HUES64 (cell line): ENCODE results near the gene MEG3.
A peak's percentile ranks its signal among the peaks of the same experiment; 100 is the strongest.

ENCODE experiments used
- H3K27ac ChIP-seq: 2 replicates; pipeline ENCODE4 v1.7.0; 2013; ENCODE audit warnings: low read depth, low read length, inconsistent platforms
- H3K27me3 ChIP-seq: 2 replicates; pipeline ENCODE4 v1.6.1; 2013; ENCODE audit warnings: mild to moderate bottlenecking, low read length; ENCODE audit not compliant: insufficient read depth
- H3K36me3 ChIP-seq: 2 replicates; pipeline ENCODE4 v1.6.1; 2013; ENCODE audit warnings: mild to moderate bottlenecking, low read length; ENCODE audit not compliant: insufficient read depth
- H3K4me1 ChIP-seq: 2 replicates; pipeline ENCODE4 v1.6.1; 2013; ENCODE audit warnings: mild to moderate bottlenecking, low read length, moderate library complexity; ENCODE audit not compliant: insufficient read depth
- H3K4me3 ChIP-seq: 2 replicates; pipeline ENCODE4 v1.5.1; 2013; ENCODE audit warnings: mild to moderate bottlenecking, low read length, moderate library complexity
- H3K9ac ChIP-seq: 2 replicates; pipeline ENCODE4 v1.6.1; 2013; ENCODE audit warnings: mild to moderate bottlenecking, low read depth, low read length
- H3K9me3 ChIP-seq: 2 replicates; pipeline ENCODE4 v1.6.1; 2013; ENCODE audit warnings: low read depth, low read length; ENCODE audit not compliant: insufficient read depth
- WGBS: fragments of 150-250, 120-280 bp; methylation state at CpG from one replicate; pipeline ENCODE4 v1.1.7; 2013; ENCODE audit warnings: missing lambda C conversion rate; 5-methylcytosine and 5-hydroxymethylcytosine counted together

Gene MEG3

DNA sequence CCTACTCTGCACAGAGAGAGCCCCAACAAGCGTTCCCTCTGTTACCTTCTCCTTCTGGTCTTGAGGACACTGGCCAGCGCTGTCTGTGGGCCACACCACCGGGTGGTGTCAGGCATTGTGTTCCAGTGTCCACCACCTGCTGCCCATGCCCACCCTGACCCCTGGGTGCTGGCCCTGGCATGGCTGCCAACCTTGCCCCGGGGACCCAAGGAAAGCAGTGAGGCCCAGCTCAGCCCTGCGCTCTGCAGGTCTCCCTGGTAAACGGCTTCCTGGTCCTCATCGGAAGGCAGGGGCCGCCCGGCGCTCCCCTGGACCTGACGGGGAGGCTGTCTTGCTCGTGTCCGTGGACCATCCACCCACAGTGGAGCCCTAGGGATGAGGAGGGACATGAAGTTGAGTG lies 21.8 kb upstream of the MEG3 start:
- Histone ChIP-seq H3K9me3 (peaks cover 20% of the 10 kb centered on the region), H3K36me3 (no peaks in the 10 kb centered on the region), H3K27me3 (no peaks in the 10 kb centered on the region), H3K27ac (no peak overlapping the region; the same call in 1 of the 2 replicates), H3K9ac (no peak overlapping the region), H3K4me1 (peaks cover 18% of the 10 kb centered on the region), H3K4me3 (no peak overlapping the region)
- WGBS: 92% methylated on average over 13 of the region's 13 CpGs

DNA sequence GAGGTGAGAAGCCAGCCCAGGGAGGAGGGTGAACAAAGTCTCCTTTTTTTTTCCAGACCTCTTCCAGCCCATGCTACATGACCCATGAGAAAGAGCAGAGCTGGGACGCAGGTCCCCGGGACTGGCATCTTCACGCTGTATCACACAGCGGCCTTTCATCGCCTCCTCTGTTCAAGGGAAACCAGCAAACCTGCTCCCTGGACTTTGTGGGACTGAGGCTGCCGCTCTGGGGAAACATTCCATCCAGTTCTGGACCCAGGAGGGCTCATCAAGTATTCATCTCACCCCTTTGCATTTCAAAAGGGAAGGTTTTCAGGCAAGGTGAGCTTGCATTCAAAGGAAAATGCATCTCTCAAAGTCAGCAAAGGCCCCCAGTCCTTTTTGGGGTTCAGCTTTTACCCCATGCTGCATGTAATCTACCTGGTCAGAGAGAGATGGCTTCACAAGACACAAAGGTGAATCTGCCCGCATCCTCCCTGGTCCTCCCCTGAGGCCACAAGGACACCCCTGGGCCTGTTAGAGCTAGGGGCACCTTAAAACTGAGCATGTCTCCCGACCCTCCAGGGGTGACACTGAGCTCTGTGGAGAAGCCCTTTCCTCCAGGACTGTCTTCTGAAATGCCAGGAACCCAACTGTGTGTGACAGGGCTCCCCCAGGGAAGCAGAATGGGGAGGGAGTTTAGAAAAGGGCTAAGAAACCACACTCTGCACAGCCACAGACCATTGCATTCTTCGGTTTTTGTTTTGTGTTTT lies 21.2 kb upstream of the MEG3 start:
- Histone ChIP-seq H3K4me3 (no peak overlapping the region), H3K4me1 (peaks cover 18% of the 10 kb centered on the region), H3K9ac (no peak overlapping the region), H3K36me3 (no peaks in the 10 kb centered on the region), H3K27ac (peak overlapping the region; percentile 28; the same call in 1 of the 2 replicates), H3K9me3 (peaks cover 26% of the 10 kb centered on the region), H3K27me3 (no peaks in the 10 kb centered on the region)
- 56% methylated on average over 8 of the region's 9 CpGs for WGBS

DNA sequence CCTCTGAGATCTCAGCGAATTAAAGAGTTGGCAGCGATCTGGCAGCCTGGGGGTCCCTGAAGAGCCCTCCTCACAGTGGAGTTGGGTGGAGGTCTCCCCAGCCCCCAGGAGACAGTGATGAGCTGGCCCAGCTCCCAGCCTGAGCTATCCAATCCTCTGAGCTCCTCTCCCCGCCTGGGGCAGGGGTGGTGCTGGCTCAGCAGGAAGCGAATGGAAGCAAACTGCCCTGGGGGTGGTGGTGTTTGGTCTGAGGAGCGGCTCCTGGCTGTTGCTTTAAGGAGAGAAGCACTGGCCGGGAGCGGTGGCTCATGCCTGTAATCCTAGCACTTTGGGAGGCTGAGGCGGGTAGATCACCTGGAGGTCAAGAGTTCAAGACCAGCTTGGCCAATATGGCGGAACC lies 19.5 kb upstream of the MEG3 start:
- no peaks in the 10 kb centered on the region for H3K36me3 ChIP-seq
- 89% methylated on average over 9 of the region's 9 CpGs for WGBS
- no peak overlapping the region for H3K27ac ChIP-seq
- H3K9ac ChIP-seq: no peak overlapping the region
- H3K4me1 ChIP-seq: peaks cover 18% of the 10 kb centered on the region
- H3K4me3 ChIP-seq: no peak overlapping the region
- peaks cover 41% of the 10 kb centered on the region for H3K9me3 ChIP-seq
- no peaks in the 10 kb centered on the region for H3K27me3 ChIP-seq

DNA sequence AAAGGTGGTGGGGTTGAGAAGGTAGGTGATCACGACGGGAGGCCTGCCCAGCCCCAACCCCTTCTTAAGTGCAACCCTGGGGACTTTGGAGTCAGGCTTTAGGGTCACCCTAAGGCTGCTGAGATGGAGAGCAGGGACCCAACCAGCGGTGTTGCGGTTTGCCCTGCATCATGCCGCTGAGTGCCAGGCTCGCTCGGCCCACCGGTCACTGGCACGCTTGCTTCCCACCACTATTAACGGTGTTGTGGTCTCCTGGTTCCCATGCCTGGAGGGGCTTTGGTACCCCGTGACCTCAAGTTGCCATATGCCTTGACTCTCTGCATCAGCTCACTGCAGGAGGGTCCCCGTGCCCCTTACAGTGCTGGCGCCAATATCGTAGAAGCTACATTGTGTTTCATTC lies 18.4 kb upstream of the MEG3 start:
- Histone ChIP-seq H3K27ac (no peak overlapping the region), H3K36me3 (no peaks in the 10 kb centered on the region), H3K4me3 (no peak overlapping the region), H3K9me3 (peaks cover 49% of the 10 kb centered on the region), H3K4me1 (peaks cover 18% of the 10 kb centered on the region), H3K27me3 (no peaks in the 10 kb centered on the region), H3K9ac (no peak overlapping the region)
- WGBS: 95% methylated on average over 14 of the region's 14 CpGs

DNA sequence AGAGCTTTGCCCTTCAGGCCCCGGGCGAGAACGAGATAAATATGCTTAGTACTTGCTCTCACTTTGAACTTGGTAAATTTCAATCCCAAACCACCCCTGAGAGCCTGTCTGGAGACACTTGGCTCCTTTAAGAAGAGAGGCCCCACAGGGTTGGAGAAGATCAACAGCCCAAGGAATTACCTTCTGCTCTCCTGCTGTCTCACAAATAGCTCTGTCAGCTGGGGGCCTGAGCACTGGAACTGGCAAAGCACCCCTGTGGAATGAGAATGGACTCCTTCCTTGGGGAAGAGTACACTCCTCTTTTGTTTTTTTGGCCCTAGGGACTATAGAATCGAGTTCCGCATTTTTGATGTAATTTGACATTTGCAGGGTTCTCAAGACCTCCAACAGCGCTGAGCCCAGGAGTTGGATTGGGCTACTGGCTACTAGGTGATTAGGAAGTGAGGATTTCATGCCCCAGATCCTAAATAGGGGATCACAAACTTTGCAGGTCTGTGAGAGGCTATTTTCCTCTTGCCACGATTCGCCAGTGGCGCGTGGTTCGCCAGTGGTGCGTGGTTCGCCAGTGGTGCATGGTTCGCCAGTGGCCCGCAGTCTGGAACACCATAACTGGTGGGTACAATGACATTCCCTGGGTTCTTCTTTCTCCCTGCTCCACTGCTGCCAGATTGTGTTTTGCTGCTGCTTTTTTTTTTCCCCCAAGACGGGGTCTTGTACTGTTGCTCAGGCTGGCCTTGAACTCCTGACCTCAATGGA lies 17.8 kb upstream of the MEG3 start:
- WGBS: 97% methylated on average over 16 of the region's 16 CpGs
- H3K27ac ChIP-seq: no peak overlapping the region
- H3K9ac ChIP-seq: no peak overlapping the region
- H3K36me3 ChIP-seq: no peaks in the 10 kb centered on the region
- H3K27me3 ChIP-seq: no peaks in the 10 kb centered on the region
- H3K4me3 ChIP-seq: no peak overlapping the region
- peaks cover 49% of the 10 kb centered on the region for H3K9me3 ChIP-seq
- peaks cover 18% of the 10 kb centered on the region for H3K4me1 ChIP-seq

DNA sequence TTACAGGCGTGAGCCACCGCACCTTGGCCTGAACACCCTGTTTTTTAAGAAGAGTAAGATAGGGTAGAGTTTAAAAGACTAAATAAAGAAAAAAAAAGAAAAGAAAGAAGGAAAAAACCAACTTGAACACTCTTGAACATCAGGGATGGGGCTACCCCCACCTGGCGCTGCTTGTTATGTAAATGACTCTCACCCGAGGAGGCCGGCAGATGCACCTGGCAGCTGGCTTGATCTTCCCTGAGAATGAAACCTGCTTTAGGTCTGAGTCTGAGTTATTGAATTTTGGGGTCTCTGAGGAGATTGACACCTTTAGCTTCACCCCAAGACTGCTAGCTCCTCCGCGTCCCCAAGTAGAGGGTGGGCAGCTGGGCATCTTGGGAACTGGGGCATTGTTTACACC lies 15.5 kb upstream of the MEG3 start:
- no peak overlapping the region for H3K4me3 ChIP-seq
- H3K9ac ChIP-seq: no peak overlapping the region
- H3K27ac ChIP-seq: no peak overlapping the region
- no peaks in the 10 kb centered on the region for H3K27me3 ChIP-seq
- H3K4me1 ChIP-seq: 0 out of 2 replicates have a peak, but pooled peaks cover 3% of the 10 kb centered on the region
- H3K9me3 ChIP-seq: peaks cover 49% of the 10 kb centered on the region
- no peaks in the 10 kb centered on the region for H3K36me3 ChIP-seq
- 98% methylated on average over 7 of the region's 7 CpGs for WGBS

DNA sequence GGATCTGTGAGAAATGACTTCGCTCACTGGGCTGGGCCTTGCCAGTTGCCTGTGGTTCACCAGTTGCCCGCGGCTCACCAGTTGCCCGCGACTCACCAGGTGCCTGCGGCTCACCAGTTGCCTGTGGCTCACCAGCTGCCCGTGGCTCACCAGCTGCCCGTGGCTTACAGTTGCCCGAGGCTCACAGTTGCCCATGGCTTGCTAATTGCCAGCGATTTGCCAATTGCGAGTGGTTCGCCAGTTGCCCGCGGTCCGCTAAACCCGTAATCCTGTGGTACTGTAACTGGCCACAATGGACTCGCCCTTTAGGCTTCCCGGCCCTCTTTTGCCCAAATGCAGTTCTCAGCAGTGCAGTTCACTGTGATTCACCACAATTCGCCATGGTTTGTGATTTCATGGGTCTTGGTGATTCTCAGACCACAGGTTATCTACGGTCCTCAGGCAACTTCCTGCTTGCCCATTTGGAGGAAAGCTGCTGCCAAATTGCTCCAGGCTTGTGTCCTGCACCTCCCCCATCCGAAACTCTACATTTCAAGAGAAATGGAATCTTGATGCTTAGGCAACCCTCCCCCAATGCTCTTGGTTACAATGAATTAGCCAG lies 15.0 kb upstream of the MEG3 start:
- Histone ChIP-seq H3K36me3 (no peaks in the 10 kb centered on the region), H3K9ac (no peak overlapping the region), H3K4me3 (no peak overlapping the region), H3K4me1 (peaks cover 3% of the 10 kb centered on the region), H3K27ac (no peak overlapping the region), H3K27me3 (no peaks in the 10 kb centered on the region), H3K9me3 (peaks cover 49% of the 10 kb centered on the region)
- 96% methylated on average over 21 of the region's 21 CpGs for WGBS

DNA sequence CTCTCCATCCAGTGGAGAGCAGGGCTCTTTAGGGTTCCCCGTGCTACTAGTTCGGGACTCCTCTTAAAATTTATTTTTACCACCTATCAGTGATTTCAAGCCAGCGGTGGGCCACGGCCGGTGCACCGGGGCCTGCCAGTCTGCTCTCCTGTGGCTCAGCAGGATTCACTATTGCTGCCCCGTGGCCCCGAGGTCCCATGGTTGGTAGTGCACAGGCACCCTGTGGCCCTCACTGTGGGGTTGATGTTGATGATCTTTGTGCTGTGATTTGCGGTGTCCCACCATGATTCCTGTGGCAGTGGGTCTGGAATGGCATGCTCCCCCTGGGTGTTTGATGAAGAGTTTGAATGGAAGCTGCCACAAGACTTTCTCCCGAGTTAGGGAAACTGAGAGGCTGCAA lies 12.6 kb upstream of the MEG3 start:
- peaks cover 38% of the 10 kb centered on the region for H3K9me3 ChIP-seq
- no peak overlapping the region for H3K4me3 ChIP-seq
- H3K4me1 ChIP-seq: peaks cover 10% of the 10 kb centered on the region
- no peak overlapping the region for H3K9ac ChIP-seq
- no peaks in the 10 kb centered on the region for H3K27me3 ChIP-seq
- no peak overlapping the region for H3K27ac ChIP-seq
- H3K36me3 ChIP-seq: no peaks in the 10 kb centered on the region
- WGBS: 97% methylated on average over 10 of the region's 10 CpGs

DNA sequence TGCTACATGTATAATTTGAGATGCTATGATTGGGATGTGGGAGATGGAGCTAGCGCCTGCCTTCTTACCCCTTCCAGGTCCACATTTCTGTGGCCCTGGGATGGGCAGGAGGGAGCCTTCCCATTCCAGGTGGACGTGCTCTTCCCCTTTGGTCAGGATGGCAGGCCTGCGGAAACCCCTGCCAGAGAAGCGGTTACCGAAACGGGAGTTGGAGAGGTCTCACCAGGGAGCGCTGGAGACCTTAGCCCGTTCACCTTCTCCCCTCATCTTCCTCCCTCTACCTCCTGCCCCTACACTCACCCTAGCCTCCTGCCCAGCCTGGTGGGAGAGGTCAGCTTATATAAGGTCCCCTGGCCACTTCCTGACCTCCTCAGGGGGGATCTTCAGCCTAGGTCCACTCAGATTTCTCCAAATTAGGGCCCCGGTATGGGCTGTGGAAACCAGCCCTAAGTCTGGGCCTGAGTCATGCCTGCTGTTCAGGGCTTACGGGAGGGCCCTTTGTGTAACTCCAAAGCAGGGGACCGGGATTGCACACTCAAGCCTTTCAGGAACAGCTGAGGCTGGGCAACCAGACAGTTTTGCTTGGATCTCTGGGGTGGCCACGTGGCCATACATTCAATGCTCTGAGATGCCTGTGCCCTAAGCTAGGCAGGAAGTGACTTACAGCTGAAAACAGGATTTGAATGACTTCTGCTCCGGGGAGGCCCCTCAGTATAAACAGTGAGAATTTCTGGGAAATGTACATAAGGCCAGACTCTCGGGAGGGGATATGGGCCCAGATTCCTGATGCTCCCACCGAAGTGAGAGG lies 10.2 kb upstream of the MEG3 start:
- H3K36me3 ChIP-seq: no peaks in the 10 kb centered on the region
- WGBS: 89% methylated on average over 15 of the region's 15 CpGs
- no peaks in the 10 kb centered on the region for H3K27me3 ChIP-seq
- H3K9me3 ChIP-seq: peaks cover 16% of the 10 kb centered on the region
- no peak overlapping the region for H3K9ac ChIP-seq
- no peak overlapping the region for H3K27ac ChIP-seq
- peaks cover 10% of the 10 kb centered on the region for H3K4me1 ChIP-seq
- H3K4me3 ChIP-seq: no peak overlapping the region

DNA sequence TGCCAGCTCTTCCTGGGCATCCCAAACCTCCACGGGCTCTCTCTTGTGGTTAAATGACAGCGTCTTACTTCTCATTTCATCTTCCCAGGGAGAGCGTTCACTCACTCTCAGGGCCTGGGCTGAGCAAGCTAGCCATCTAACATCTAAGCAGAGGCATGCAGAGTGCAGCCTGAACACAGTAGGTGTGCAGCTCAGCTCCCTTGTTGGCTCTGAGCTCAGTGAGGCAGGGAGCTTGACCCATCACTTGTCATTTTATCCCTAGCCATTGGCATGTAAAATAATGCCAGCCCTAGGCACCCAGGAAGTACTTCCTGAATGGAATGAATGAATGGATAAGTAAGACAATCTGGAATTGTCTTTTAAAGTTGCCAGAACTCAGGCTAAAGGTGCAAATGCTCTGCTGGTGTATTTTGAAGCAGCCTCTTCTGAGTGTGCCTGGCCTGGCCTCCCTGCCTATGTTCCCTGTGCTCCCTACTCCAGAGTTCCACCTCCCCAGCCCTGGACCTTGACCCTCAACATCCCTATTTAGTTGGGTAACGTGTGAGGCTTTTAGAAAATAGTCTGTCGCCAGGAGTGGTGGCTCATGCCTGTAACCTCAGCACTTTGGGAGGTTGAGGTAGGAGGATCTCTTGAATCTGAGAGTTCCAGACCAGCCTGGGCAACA lies 9.5 kb upstream of the MEG3 start:
- no peaks in the 10 kb centered on the region for H3K27me3 ChIP-seq
- no peak overlapping the region for H3K4me3 ChIP-seq
- no peak overlapping the region for H3K9ac ChIP-seq
- H3K36me3 ChIP-seq: no peaks in the 10 kb centered on the region
- peaks cover 8% of the 10 kb centered on the region for H3K9me3 ChIP-seq
- no peak overlapping the region for H3K27ac ChIP-seq
- WGBS: 81% methylated on average over 5 of the region's 5 CpGs
- peaks cover 10% of the 10 kb centered on the region for H3K4me1 ChIP-seq
